GM19025 (cell line): Measurements from ENCODE around the gene BCL3.

Experiments
- ATAC-seq: cut with Tn5 transposase; IDR thresholded peaks from one replicate; pipeline ENCODE4 v1.9.1; 2021; ENCODE audit warnings: mild to moderate bottlenecking, low read depth, moderate library complexity; ENCODE audit not compliant: unreplicated experiment

The BCL3 gene

GRCh38 chr19:44740351-44740824 lies 8.1 kb upstream of the BCL3 start:
- no peak for ATAC-seq

DNA sequence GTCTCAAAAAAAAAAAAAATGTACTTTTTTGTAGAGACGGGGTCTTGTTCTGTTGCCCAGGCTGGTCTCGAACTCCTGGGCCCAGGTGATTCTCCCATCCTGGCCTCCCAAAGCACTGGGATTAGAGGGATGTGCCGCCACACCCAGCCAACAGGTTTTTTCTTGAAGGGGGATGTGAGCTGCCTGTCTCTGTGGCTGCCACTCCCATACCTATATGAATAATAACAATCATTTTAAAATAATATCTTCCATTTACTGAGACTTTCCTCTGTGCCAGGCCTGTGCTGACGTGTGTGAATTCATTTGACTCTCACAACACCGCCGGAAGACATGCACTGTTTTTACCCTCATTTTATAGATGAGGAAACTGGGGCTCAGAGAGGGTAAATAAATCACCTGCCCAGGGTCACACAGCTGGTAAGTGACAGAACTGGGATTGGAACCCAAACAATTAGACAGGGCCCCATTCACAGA lies 7.2 kb upstream of the BCL3 start:
- no peak for ATAC-seq

- no peak for ATAC-seq
Observed at GRCh38 chr19:44741841-44742329, 6.6 kb upstream of the BCL3 start.

- ATAC-seq, result no peak
Observed at GRCh38 chr19:44742330-44743061, 6.0 kb upstream of the BCL3 start.

DNA sequence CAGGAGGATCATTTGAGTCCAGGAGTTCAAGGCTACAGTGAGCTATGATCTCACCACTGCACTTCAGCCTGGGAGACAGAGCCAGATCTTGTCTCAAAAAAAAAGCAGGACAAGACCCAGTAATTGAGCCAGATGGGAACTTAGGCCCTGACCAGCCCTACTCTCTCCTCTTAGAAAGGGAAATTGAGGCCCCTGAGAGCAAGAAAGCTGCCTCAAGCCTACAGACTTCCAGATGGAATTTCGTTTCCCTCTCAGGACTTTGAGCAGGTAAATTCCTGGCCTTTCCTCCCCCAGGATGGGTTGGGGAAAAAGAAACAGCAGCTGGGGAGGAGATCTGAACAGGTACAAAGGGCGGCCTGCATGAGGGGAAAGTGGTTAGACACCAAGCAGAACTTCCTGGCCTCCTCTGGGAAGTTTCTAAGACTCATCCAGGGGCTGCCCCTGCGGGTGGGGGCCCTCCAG lies 3.6 kb upstream of the BCL3 start:
- no peak for ATAC-seq

GRCh38 chr19:44745341-44745831 lies 3.1 kb upstream of the BCL3 start:
- ATAC-seq, result no peak

DNA sequence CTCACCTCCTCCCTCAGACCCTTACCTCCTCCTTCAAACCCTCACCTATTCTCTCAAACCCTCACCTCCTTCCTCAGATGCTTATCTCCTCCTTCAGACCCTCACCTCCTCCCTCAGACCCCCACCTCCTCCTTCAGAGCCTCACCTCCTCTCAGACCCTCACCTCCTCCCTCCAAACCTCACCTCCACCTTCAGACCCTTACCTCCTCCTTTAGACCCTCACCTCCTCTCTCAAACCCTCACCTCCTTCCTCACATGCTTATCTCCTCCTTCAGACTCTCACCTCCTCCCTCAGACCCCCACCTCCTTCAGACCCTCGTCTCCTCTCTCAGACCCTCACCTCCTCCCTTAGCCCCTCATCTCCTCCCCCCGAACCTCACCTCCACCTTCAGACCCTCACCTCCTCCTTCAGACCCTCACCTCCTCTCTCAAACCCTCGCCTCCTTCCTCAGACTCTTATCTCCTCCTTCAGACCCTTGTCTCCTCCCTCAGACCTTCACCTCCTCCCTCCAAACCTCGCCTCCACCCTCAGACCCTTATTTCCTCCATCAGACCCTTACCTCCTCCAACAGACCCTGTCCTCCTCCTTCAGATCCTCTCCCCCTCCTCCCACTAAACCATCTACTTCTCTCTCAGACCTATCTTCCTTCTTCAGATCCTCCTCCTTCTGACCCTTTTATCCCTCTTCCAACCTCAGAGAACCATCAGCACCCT lies 2.5 kb upstream of the BCL3 start:
- ATAC-seq, result no peak

- ATAC-seq, result no peak
Observed at GRCh38 chr19:44746616-44746945, 1.9 kb upstream of the BCL3 start.

DNA sequence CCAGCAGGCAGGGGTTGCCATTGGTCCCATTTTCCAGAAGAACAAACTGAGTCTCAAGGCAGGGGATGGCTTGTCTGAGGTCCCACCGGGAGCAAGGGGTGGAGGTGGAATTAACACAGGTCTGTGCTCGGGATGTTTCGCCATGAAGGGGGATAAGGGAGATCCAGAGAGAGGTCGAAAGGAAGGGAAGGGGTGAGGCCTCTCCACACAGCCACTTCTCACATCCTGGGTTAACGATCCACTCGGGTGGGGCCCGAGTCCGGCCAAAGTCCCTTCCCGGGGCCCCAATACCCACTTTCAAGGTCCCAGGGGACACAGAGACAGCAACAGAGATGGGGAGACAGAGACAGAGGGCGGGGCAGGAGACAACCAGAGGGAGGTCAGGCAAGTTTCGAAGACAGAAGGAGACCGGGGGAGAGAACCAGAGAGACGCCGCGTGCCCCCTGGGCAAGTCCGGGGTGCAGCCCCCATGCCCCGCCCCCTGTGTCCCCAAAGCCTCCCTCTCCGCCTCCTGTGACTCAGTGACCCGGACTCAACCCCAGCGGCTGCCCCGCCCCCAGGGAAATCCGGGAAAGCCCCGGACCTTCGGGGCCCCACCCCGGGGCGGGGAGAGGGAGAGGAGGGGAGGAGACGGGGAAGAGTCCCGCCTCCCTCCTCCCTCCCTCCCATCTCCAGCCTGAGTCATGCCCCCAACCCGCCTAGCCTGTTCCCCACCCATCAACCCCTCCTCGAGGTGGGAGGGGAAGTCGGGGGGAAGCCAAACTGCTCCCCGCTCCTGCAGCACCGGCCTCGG lies 1.4 kb upstream of the BCL3 start:
- peak; percentile 35 for ATAC-seq

- no peak for ATAC-seq
Observed at GRCh38 chr19:44747739-44748425, 626 bp upstream of the BCL3 start.

- ATAC-seq, result no peak
Observed at GRCh38 chr19:44749292-44749691, 784 bp downstream of the BCL3 start.

DNA sequence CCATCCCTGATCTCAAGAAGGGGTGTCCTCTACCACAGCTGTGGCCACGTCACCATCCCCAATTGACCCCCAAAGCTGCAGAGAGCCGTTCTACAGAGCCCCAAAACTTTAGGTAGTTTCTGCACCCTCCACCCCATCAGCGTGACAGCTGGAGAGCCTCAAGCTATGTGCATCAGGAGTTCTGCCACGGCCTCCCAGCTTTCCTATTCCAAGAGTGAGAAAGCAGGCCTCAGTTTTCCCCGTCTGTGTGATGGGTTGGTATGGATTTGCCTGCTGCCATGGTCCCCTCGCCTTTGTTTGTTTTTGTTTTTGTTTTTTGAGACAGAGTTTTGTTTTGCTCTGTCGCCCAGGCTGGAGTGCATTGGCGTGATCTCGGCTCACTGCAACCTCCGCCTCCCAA lies 1.5 kb downstream of the BCL3 start:
- ATAC-seq, result no peak

DNA sequence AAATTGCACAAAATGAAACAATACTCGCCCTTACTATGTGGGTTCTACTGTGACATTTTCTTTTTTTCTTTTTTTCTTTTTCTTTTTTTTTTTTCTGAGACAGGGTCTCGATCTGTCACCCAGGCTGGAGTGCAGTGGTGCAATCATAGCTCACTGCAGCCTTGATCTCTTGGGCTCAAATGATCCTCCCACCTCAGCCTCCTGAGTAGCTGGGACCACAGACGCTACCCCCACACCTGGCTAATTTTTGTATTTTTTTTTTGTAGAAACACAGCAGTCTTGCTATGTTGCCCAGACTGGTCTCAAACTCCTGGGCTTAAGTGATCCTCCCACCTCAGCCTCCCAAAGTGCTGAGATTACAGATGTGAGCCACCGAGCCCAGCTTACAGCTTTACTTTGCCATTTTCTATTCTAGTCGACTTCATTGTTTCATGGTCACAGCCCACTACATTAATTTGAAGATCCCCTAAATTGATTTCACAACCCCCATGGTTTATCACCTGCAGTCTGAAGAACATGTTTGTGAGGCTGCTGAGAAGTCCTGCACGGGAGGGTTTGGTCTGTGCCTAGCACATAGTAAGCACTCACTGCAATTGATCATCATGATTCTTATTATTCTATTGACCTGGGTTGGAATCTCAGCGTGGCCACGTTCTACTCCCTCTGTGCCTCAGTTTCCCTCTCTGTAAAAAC lies 3.8 kb downstream of the BCL3 start:
- no peak for ATAC-seq

GRCh38 chr19:44752816-44753625 lies 4.5 kb downstream of the BCL3 start:
- ATAC-seq, result peak; percentile 65

- no peak for ATAC-seq
Observed at GRCh38 chr19:44753626-44753931, 5.1 kb downstream of the BCL3 start.

DNA sequence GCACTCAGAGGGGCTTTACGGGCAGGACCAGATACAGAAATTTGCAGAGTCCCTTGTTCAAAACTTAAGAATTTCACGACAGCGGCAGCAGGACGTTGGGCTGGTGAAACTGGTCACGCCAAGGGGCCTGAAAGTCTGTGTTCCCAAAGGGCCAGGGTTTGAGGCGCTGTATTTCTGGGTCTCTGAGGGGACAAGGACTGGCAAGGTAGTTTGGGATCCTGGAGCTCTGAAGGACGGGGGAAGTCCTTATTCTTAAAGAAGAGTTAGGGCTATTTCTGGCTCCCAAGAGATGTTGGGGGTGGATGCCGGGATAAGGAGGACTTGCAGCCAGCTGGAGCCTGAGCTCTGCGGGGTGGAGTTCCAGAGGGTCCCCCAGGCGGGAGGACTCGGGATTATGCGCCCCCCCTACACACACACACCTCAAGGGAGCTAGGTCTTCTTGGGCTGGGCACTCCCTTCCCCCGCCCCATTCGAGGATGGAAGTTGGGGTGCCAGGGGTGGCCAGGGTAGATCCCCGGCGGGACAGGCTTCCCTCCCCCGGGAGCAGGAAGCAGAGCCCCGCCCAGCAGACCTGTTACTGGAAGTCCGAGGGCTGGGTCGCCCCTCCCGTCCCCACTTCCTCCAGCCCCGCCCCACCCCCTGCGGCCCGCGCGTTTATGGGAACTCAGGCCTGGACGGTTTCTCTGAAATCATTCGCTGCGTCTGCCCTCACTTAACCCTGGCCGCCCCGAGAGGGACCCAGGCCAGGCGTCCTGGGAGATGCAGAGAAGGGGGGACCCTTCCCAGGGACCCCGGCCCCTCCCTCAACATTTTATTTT lies 5.6 kb downstream of the BCL3 start:
- ATAC-seq, result peak; percentile 40

DNA sequence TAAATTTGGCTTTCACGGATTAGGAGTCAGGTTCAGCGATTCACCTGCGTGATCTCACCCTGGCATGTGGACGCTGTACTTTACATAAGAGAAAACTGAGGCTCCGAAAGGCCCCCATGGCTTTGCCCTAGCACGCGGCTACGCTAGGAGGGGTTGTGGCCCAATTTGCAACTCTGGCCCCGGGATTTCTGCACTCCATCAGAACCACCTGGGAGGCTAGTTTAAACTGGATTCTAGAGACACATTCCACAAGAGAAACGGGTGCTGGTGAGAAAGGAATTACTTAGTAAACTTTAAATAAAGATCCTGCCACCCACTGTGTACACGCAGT lies 6.2 kb downstream of the BCL3 start:
- ATAC-seq, result no peak

GRCh38 chr19:44755219-44755618 lies 6.7 kb downstream of the BCL3 start:
- no peak for ATAC-seq
